Prostate gland (tissue), 2 donors: ENCODE data around the gene ARHGDIA.

ENCODE experiments used
- POLR2A ChIP-seq: fragments of 450-650 bp; IDR thresholded peaks from one replicate; pipeline ENCODE4 v1.6.1; 2016; ENCODE audit warnings: antibody characterized with exemption, mild to moderate bottlenecking
- TF ChIP-seq, protein P1 (sequence below), 4 experiments: fragments of 200-600 bp in 2 of 4; fragments of 450-650 bp in 2 of 4; sonication (generic) in 2 of 4; IDR thresholded peaks; 1 replicate in 3 of 4; 2 replicates in 1 of 4; pipeline ENCODE4 v1.5.1; 2016 to 2019; ENCODE audit warnings: antibody characterized with exemption in 4 of 4, mild to moderate bottlenecking in 2 of 4, moderate library complexity in 2 of 4

DNA sequence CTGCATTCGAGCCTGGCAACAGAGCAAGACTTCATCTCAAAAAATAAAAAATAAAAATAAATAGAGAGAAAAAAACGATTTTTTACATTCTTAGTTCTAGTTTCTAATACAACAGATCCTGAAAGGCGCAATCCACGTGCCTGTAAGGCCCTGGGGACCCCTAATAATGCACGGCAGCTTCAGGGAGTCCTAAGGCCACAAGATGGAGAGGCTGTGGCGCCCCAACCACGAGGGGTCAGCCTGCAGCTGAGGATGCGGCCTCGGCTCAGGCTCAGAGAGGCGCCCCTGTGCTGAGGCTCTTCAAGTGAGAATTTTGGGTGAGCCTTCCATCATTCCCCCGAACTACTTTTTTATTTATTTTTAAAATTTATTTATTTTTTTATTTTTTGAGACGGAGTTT, 21.7 kb downstream of the ARHGDIA start:
- TF ChIP-seq, protein P1, sequence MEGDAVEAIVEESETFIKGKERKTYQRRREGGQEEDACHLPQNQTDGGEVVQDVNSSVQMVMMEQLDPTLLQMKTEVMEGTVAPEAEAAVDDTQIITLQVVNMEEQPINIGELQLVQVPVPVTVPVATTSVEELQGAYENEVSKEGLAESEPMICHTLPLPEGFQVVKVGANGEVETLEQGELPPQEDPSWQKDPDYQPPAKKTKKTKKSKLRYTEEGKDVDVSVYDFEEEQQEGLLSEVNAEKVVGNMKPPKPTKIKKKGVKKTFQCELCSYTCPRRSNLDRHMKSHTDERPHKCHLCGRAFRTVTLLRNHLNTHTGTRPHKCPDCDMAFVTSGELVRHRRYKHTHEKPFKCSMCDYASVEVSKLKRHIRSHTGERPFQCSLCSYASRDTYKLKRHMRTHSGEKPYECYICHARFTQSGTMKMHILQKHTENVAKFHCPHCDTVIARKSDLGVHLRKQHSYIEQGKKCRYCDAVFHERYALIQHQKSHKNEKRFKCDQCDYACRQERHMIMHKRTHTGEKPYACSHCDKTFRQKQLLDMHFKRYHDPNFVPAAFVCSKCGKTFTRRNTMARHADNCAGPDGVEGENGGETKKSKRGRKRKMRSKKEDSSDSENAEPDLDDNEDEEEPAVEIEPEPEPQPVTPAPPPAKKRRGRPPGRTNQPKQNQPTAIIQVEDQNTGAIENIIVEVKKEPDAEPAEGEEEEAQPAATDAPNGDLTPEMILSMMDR (IDR thresholded peaks at IDR 0.05) = no peak
- no peak for TF ChIP-seq POLR2A
